IMR-90 (cell line): Measurements from ENCODE around the gene FMN2. TPM values are rescaled to one million over a fixed set of nuclear protein-coding genes. Genes with fewer than 3 reads are reported as not detected.

Experiments
- ATAC-seq: fragments of 200-7000 bp; cut with Tn5 transposase; 2 replicates; pipeline ENCODE4 v1.9.1; 2020; ENCODE audit warnings: low read depth, mild to moderate bottlenecking, moderate library complexity
- BruUV-seq: library from RNA; stranded (reverse); fragments of 400-500 nt; replicated peaks from 2 replicates; lab custom pipeline; 2021; lab: Mats Ljungman, UMichigan
- CTCF ChIA-PET: fragments of 300-600 bp; formaldehyde crosslinking; extraction: SDS; loops from one replicate; lab custom pipeline; 2021; ENCODE audit warnings: antibody characterized with exemption; lab: Yijun Ruan, JAX
- POLR2A ChIA-PET: fragments of 300-600 bp; sonication (Branson Sonifier 250); formaldehyde crosslinking; loops from one replicate; lab custom pipeline; 2022; ENCODE audit warnings: antibody characterized with exemption; ENCODE audit not compliant: unreplicated experiment; lab: Charles Lee
- DNase-seq: peaks from one replicate; pipeline ENCODE4 v3.0.0; 2013
- H2AFZ ChIP-seq: replicated peaks from 2 replicates; pipeline ENCODE3; 2013; ENCODE audit warnings: low read length, mild to moderate bottlenecking; ENCODE audit not compliant: poor library complexity
- H2AK5ac ChIP-seq: 2 replicates; pipeline ENCODE4 v1.6.1; 2013; ENCODE audit warnings: low read depth, low read length, inconsistent platforms
- H2AK9ac ChIP-seq: replicated peaks from 2 replicates; pipeline ENCODE3; 2013; ENCODE audit warnings: mild to moderate bottlenecking, low read depth, low read length, moderate library complexity; ENCODE audit not compliant: poor library complexity
- H2BK120ac ChIP-seq: 2 replicates; pipeline ENCODE4 v1.6.1; 2013; ENCODE audit warnings: low read depth, low read length, inconsistent platforms
- H2BK15ac ChIP-seq: 3 replicates; pipeline ENCODE4 v1.6.1; 2013; ENCODE audit warnings: low read depth, low read length, inconsistent platforms
- H2BK20ac ChIP-seq: 2 replicates; pipeline ENCODE4 v1.6.1; 2013; ENCODE audit warnings: low read depth, mild to moderate bottlenecking, inconsistent platforms, low read length, moderate library complexity
- H2BK5ac ChIP-seq: 2 replicates; pipeline ENCODE4 v1.6.1; 2013; ENCODE audit warnings: mild to moderate bottlenecking, low read depth, low read length, inconsistent platforms; ENCODE audit not compliant: poor library complexity, severe bottlenecking
- H3K14ac ChIP-seq: replicated peaks from 2 replicates; pipeline ENCODE4 v1.6.1; 2013; ENCODE audit warnings: low read depth, low read length, inconsistent platforms
- H3K18ac ChIP-seq: 2 replicates; pipeline ENCODE4 v1.6.1; 2013; ENCODE audit warnings: low read depth, low read length, control low read depth
- H3K23ac ChIP-seq: 2 replicates; pipeline ENCODE4 v1.6.1; 2013; ENCODE audit warnings: low read depth, low read length, inconsistent platforms
- H3K27ac ChIP-seq: 2 replicates; pipeline ENCODE4 v1.5.1; 2013; ENCODE audit warnings: mild to moderate bottlenecking, control low read depth, low read length; ENCODE audit not compliant: insufficient read depth
- H3K27me3 ChIP-seq: 2 replicates; pipeline ENCODE4 v1.6.1; 2013; ENCODE audit warnings: low read length; ENCODE audit not compliant: control insufficient read depth, insufficient read depth
- H3K36me3 ChIP-seq: 2 replicates; pipeline ENCODE4 v1.6.1; 2013; ENCODE audit warnings: low read length, mixed read lengths; ENCODE audit not compliant: control insufficient read depth, insufficient read depth
- H3K4ac ChIP-seq: 2 replicates; pipeline ENCODE4 v1.6.1; 2013; ENCODE audit warnings: low read depth, low read length, inconsistent platforms
- H3K4me1 ChIP-seq: 2 replicates; pipeline ENCODE4 v1.6.1; 2013; ENCODE audit warnings: low read length, mixed read lengths; ENCODE audit not compliant: control insufficient read depth, insufficient read depth
- H3K4me2 ChIP-seq: 2 replicates; pipeline ENCODE4 v1.6.1; 2013; ENCODE audit warnings: low read depth, mild to moderate bottlenecking, control low read depth, low read length, moderate library complexity
- H3K4me3 ChIP-seq: 2 replicates; pipeline ENCODE4 v1.5.1; 2013; ENCODE audit warnings: low read depth, mild to moderate bottlenecking, control low read depth, low read length, moderate library complexity; ENCODE audit not compliant: insufficient read depth
- H3K56ac ChIP-seq: 2 replicates; pipeline ENCODE4 v1.6.1; 2013; ENCODE audit warnings: low read length, inconsistent platforms; ENCODE audit not compliant: insufficient read depth; ENCODE audit errors: extremely low read depth
- H3K79me1 ChIP-seq, 2 experiments: 2 replicates each; pipeline ENCODE4 v1.6.1; 2013; ENCODE audit warnings: low read length in 2 of 2, inconsistent platforms in 1 of 2, low read depth in 1 of 2
- H3K9ac ChIP-seq: 2 replicates; pipeline ENCODE4 v1.6.1; 2013; ENCODE audit warnings: low read depth, low read length, control low read depth
- H3K9me1 ChIP-seq: 2 replicates; pipeline ENCODE4 v1.6.1; 2013; ENCODE audit warnings: low read length, inconsistent platforms; ENCODE audit not compliant: insufficient read depth
- H3K9me3 ChIP-seq: 2 replicates; pipeline ENCODE4 v1.6.1; 2013; ENCODE audit warnings: low read length; ENCODE audit not compliant: control insufficient read depth, insufficient read depth
- H4K20me1 ChIP-seq: 2 replicates; pipeline ENCODE4 v1.6.1; 2013; ENCODE audit warnings: low read length, inconsistent platforms; ENCODE audit not compliant: insufficient read depth
- H4K5ac ChIP-seq: 2 replicates; pipeline ENCODE4 v1.6.1; 2013; ENCODE audit warnings: mild to moderate bottlenecking, low read depth, low read length, control low read depth
- H4K8ac ChIP-seq, 2 experiments: 2 replicates each; pipeline ENCODE4 v1.6.1; 2013; ENCODE audit warnings: low read depth in 2 of 2, low read length in 2 of 2, control low read depth in 1 of 2, inconsistent platforms in 1 of 2
- H4K91ac ChIP-seq: 2 replicates; pipeline ENCODE4 v1.6.1; 2013; ENCODE audit warnings: low read depth, low read length, inconsistent platforms; ENCODE audit not compliant: insufficient read depth
- BHLHE40 ChIP-seq: fragments of 150-350 bp; IDR thresholded peaks from 2 replicates; pipeline ENCODE4 v1.6.1; 2016; ENCODE audit warnings: mild to moderate bottlenecking, low read depth, low read length
- CHD1 ChIP-seq: IDR thresholded peaks from 2 replicates; pipeline ENCODE4 v1.6.1; 2012; ENCODE audit warnings: low read depth, low read length, improper control_type of control experiment
- MAFK ChIP-seq: IDR thresholded peaks from 2 replicates; pipeline ENCODE4 v1.6.1; 2012; ENCODE audit warnings: low read depth, low read length, improper control_type of control experiment
- MAZ ChIP-seq: IDR thresholded peaks from 2 replicates; pipeline ENCODE4 v1.6.1; 2012; ENCODE audit warnings: low read depth, mild to moderate bottlenecking, low read length, improper control_type of control experiment, moderate library complexity, borderline replicate concordance
- MXI1 ChIP-seq: IDR thresholded peaks from 2 replicates; pipeline ENCODE4 v1.6.1; 2012; ENCODE audit warnings: low read depth, mild to moderate bottlenecking, low read length, moderate library complexity, borderline replicate concordance
- NFE2L2 ChIP-seq: fragments of 150-350 bp; IDR thresholded peaks from 2 replicates; pipeline ENCODE4 v1.6.1; 2016; ENCODE audit warnings: low read depth, mild to moderate bottlenecking, low read length
- POLR2A ChIP-seq: IDR thresholded peaks from 2 replicates; pipeline ENCODE4 v1.6.1; 2012; ENCODE audit warnings: mild to moderate bottlenecking, low read depth, low read length
- RAD21 ChIP-seq: IDR thresholded peaks from 2 replicates; pipeline ENCODE4 v1.6.1; 2012; ENCODE audit warnings: low read length, improper control_type of control experiment
- RCOR1 ChIP-seq: IDR thresholded peaks from 2 replicates; pipeline ENCODE4 v1.6.1; 2012; ENCODE audit warnings: mild to moderate bottlenecking, low read length, improper control_type of control experiment; ENCODE audit not compliant: insufficient replicate concordance
- RFX5 ChIP-seq: IDR thresholded peaks from 2 replicates; pipeline ENCODE4 v1.8.0; 2012; ENCODE audit warnings: low read depth, mild to moderate bottlenecking, low read length, moderate library complexity
- SMC3 ChIP-seq: fragments of 150-350 bp; IDR thresholded peaks from 2 replicates; pipeline ENCODE4 v1.6.1; 2016; ENCODE audit warnings: low read depth, mild to moderate bottlenecking, antibody characterized with exemption, low read length, moderate library complexity
- WGBS, 2 experiments: methylation state at CpG; one replicate each; pipeline versions ENCODE4 v1.1.5 to v1.1.7; 2013; ENCODE audit warnings: missing lambda C conversion rate in 2 of 2; ENCODE audit not compliant: insufficient read length in 1 of 2; ENCODE audit errors: extremely low coverage in 2 of 2; 5-methylcytosine and 5-hydroxymethylcytosine counted together
- dilution Hi-C: fragments of 300-500 bp; cut with HindIII; formaldehyde crosslinking; loops from one replicate; pipeline ENCODE4 v1.14.3; 2018; ENCODE audit warnings: low sequenced_read_pairs; ENCODE audit not compliant: unreplicated experiment
- in situ Hi-C: fragments of 300-500 bp; cut with MboI; formaldehyde crosslinking; loops from 3 replicates; pipeline ENCODE4 v1.14.3; 2019; ENCODE audit warnings: low sequenced_read_pairs, inconsistent platforms, mixed read lengths
- intact Hi-C: fragments of 100-400 bp; cut with micrococcal nuclease; formaldehyde crosslinking; loops from 2 replicates; pipeline ENCODE4 v1.10.0; 2022
- polyA plus RNA-seq, 3 experiments: library from polyadenylated mRNA; depleted of rRNA; stranded (reverse); fragments of >200 nt; gene quantifications; 2 replicates each; pipeline ENCODE4 v1.2.3, GENCODE V29; 2012; ENCODE audit warnings: low replicate concordance in 1 of 3
- total RNA-seq: library from RNA; depleted of rRNA; stranded (reverse); fragments of >200 nt; gene quantifications from 2 replicates; pipeline ENCODE4 v1.2.3, GENCODE V29; 2012
- TF ChIP-seq, protein P1 (sequence below): fragments of 150-350 bp; IDR thresholded peaks from 2 replicates; pipeline ENCODE4 v1.6.1; 2017; ENCODE audit warnings: mild to moderate bottlenecking, antibody characterized with exemption, low read length, low read depth
- TF ChIP-seq, protein P2 (sequence below): conservative IDR thresholded peaks from 2 replicates; pipeline ENCODE4 v1.5.1; 2012; ENCODE audit warnings: mild to moderate bottlenecking, low read depth, low read length, improper control_type of control experiment

The FMN2 gene
- total and polyA plus RNA-seq, 2 of the 4 experiments (the other 2 are of a cell fraction), result 29.0 to 35.8 TPM

DNA sequence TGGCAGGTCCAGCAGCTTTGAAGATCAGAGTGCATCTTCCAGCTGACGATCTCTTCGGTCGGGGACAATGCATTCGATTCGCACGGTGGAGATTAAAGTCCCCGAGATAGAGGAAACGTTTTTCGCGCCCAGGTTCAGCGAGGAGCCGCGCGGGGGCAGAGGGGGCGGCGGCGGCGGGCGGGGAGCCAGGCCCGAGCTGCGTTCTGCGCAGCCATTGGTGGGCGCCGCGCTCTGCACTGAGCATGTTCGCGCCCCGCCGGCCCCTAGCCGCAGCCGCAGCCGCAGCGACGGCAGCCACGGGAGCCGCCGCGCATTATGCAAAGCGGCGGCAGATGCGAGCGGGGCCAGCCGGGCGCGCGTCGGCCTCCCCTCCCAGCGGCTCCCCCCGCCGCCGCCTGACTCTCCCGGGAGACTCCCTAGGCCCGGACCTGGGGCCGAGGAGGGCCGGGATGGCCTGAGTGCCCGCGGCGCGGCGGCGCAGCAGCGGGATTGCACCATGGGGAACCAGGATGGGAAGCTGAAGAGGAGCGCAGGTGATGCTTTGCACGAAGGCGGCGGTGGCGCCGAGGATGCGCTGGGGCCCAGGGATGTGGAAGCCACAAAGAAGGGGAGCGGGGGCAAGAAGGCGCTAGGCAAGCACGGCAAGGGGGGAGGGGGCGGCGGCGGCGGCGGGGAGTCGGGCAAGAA lies at the start of gene FMN2 (continued):
- TF ChIP-seq, protein P1, sequence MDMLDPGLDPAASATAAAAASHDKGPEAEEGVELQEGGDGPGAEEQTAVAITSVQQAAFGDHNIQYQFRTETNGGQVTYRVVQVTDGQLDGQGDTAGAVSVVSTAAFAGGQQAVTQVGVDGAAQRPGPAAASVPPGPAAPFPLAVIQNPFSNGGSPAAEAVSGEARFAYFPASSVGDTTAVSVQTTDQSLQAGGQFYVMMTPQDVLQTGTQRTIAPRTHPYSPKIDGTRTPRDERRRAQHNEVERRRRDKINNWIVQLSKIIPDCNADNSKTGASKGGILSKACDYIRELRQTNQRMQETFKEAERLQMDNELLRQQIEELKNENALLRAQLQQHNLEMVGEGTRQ, result no peak
- TF ChIP-seq RFX5 (no peak), NFE2L2 (no peak)

DNA sequence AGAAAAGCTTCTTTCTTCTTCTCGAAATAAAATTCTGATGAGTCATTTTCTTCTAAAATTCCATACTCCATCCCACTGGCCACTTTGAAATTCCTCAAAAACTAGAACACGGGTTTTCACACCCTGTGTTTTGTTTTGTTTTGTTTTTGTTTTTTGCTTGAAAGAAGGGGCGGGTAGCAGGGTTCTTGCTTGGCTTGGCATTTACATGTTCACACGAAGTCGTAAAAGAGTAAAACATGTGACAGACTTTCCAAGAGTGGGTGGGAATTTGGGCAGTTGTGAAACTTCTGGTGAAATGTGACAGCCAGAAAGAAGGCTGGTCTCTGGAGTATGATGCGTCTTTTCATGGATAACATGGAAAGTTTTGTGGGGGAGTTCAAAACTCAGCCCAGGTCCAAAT lies 47.1 kb upstream of the FMN2 start:
- ChIA-PET POLR2A (interaction anchor here (0.6 kb wide), 1 partner anchor 1509 kb away, joined by 3 read pairs; no protein-coding TSS in a partner anchor), CTCF (interaction anchor here (1.4 kb wide), 1 partner anchor 12 kb away, joined by 4 read pairs; no protein-coding TSS in a partner anchor)
- H4K91ac ChIP-seq, result no peak overlapping the region
- intact Hi-C loops, result no loop called here
- no peak overlapping the region for H3K14ac ChIP-seq
- no peak for TF ChIP-seq SMC3
- TF ChIP-seq RFX5, result no peak
- no peak for TF ChIP-seq RCOR1
- no peak for TF ChIP-seq BHLHE40
- TF ChIP-seq MAFK, result no peak
- TF ChIP-seq, protein P1, result no peak
- TF ChIP-seq MAZ, result no peak
- TF ChIP-seq POLR2A, result no peak
- no peak for TF ChIP-seq MXI1
- TF ChIP-seq CHD1, result no peak
- TF ChIP-seq, protein P2, sequence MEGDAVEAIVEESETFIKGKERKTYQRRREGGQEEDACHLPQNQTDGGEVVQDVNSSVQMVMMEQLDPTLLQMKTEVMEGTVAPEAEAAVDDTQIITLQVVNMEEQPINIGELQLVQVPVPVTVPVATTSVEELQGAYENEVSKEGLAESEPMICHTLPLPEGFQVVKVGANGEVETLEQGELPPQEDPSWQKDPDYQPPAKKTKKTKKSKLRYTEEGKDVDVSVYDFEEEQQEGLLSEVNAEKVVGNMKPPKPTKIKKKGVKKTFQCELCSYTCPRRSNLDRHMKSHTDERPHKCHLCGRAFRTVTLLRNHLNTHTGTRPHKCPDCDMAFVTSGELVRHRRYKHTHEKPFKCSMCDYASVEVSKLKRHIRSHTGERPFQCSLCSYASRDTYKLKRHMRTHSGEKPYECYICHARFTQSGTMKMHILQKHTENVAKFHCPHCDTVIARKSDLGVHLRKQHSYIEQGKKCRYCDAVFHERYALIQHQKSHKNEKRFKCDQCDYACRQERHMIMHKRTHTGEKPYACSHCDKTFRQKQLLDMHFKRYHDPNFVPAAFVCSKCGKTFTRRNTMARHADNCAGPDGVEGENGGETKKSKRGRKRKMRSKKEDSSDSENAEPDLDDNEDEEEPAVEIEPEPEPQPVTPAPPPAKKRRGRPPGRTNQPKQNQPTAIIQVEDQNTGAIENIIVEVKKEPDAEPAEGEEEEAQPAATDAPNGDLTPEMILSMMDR, result no peak
- no peak for TF ChIP-seq RAD21
- no peak for TF ChIP-seq NFE2L2
- H3K4ac ChIP-seq, result no peak overlapping the region
- H2BK20ac ChIP-seq, result no peak overlapping the region
- no peaks in the 10 kb centered on the region for H3K79me1 ChIP-seq
- H4K20me1 ChIP-seq, result no peaks in the 10 kb centered on the region
- no peak overlapping the region for H2BK5ac ChIP-seq
- no peak overlapping the region for H2AK9ac ChIP-seq
- H3K4me2 ChIP-seq, result no peak overlapping the region; the same call in 1 of the 2 replicates
- dilution Hi-C loops, result loop anchor here (25.0 kb wide), 1 partner anchor 143 kb away; no protein-coding TSS in a partner anchor
- H3K4me1 ChIP-seq, result peaks cover 2% of the 10 kb centered on the region; the same call in 1 of the 2 replicates
- no peak overlapping the region for H3K23ac ChIP-seq
- H4K5ac ChIP-seq, result no peak overlapping the region
- no peak overlapping the region for H3K18ac ChIP-seq
- no peak overlapping the region for H3K4me3 ChIP-seq
- H2AK5ac ChIP-seq, result no peak overlapping the region
- in situ Hi-C loops, result no loop called here
- 82% methylated on average over 3 of the region's 6 CpGs; no CpG with 5 or more reads in 1 of the 2 experiments for WGBS, 2 experiments
- ATAC-seq (no peak), DNase-seq (no peak)
- no peak overlapping the region for H4K8ac ChIP-seq
- no peaks in the 10 kb centered on the region for H3K36me3 ChIP-seq
- H3K9me3 ChIP-seq, result no peaks in the 10 kb centered on the region
- no peak overlapping the region for H3K27ac ChIP-seq
- H3K27me3 ChIP-seq, result no peaks in the 10 kb centered on the region; the same call in 1 of the 2 replicates
- no TSS peak for BruUV-seq
- no peak overlapping the region for H2BK120ac ChIP-seq
- no peak overlapping the region for H2AFZ ChIP-seq
- H2BK15ac ChIP-seq, result no peak overlapping the region
- H3K9ac ChIP-seq, result no peak overlapping the region
- H3K56ac ChIP-seq, result no peak overlapping the region
- no peaks in the 10 kb centered on the region for H3K9me1 ChIP-seq
